B cell (primary cell): ENCODE measurements around the gene COL4A1. TPM values are rescaled to one million over a fixed set of nuclear protein-coding genes. Genes with fewer than 3 reads are reported as not detected.

Experiments used
- ATAC-seq: fragments of 200-7000 bp; cut with Tn5 transposase; one replicate; pipeline ENCODE4 v1.10.0; 2021; ENCODE audit warnings: low read depth, mild to moderate bottlenecking, moderate number of reproducible peaks, moderate library complexity
- CTCF ChIA-PET: fragments of 350-600 bp; sonication (Branson Sonifier 250); formaldehyde crosslinking; loops from one replicate; lab custom pipeline; 2021; ENCODE audit warnings: antibody characterized with exemption, inconsistent platforms; lab: Charles Lee
- POLR2A ChIA-PET: fragments of 350-600 bp; sonication (Branson Sonifier 250); formaldehyde crosslinking; loops from one replicate; lab custom pipeline; 2021; ENCODE audit warnings: antibody characterized with exemption; lab: Charles Lee
- DNase-seq: peaks from one replicate; pipeline ENCODE4 v3.0.0; 2013
- H2AFZ ChIP-seq: 2 replicates; pipeline ENCODE4 v1.6.1; 2012; ENCODE audit warnings: mild to moderate bottlenecking, low read depth, low read length; ENCODE audit not compliant: insufficient read depth, poor library complexity, severe bottlenecking
- H3K27ac ChIP-seq, 2 donors: 1 replicate in 1 of 2; 2 replicates in 1 of 2; pipeline ENCODE4 v1.5.1; 2012 to 2013; ENCODE audit warnings: low read length in 2 of 2, mild to moderate bottlenecking in 2 of 2, moderate library complexity in 1 of 2
- H3K27me3 ChIP-seq, 4 experiments: fragments of 200-600 bp in 1 of 4; sonication (generic) in 1 of 4; replicated peaks in 1 of 4; 1 replicate in 2 of 4; 2 replicates in 2 of 4; pipeline versions ENCODE4 v1.6.1 to v1.7.0; 2013 to 2016; ENCODE audit warnings: low read length in 3 of 4, mild to moderate bottlenecking in 2 of 4, mixed read lengths in 1 of 4, moderate library complexity in 1 of 4; ENCODE audit not compliant: insufficient read depth in 4 of 4, control insufficient read depth in 3 of 4; ENCODE audit errors: control extremely low read depth in 1 of 4
- H3K36me3 ChIP-seq, 2 experiments: replicated peaks in 1 of 2; 1 replicate in 1 of 2; 2 replicates in 1 of 2; pipeline versions ENCODE4 v1.6.1 to v1.7.1; 2013; ENCODE audit warnings: low read length in 1 of 2; ENCODE audit not compliant: insufficient read depth in 2 of 2, control insufficient read depth in 1 of 2; ENCODE audit errors: control extremely low read depth in 1 of 2, extremely low read depth in 1 of 2
- H3K4me1 ChIP-seq, 2 donors: fragments of 200-600 bp in 1 of 2; sonication (generic) in 1 of 2; 1 replicate in 1 of 2; 2 replicates in 1 of 2; pipeline versions ENCODE4 v1.5.1 to v1.6.1; 2013 to 2017; ENCODE audit warnings: low read length in 2 of 2; ENCODE audit not compliant: control insufficient read depth in 2 of 2, insufficient read depth in 2 of 2
- H3K4me2 ChIP-seq: replicated peaks from 2 replicates; pipeline ENCODE3; 2012; ENCODE audit warnings: mild to moderate bottlenecking, low read depth, low read length; ENCODE audit not compliant: poor library complexity, severe bottlenecking
- H3K4me3 ChIP-seq, 5 experiments: fragments of 200-600 bp in 1 of 5; sonication (generic) in 1 of 5; 1 replicate in 3 of 5; 2 replicates in 2 of 5; pipeline versions ENCODE4 v1.5.1 to v1.7.0; 2011 to 2016; ENCODE audit warnings: low read length in 4 of 5, mild to moderate bottlenecking in 4 of 5, low read depth in 2 of 5, control low read depth in 1 of 5, moderate library complexity in 1 of 5; ENCODE audit not compliant: insufficient read depth in 1 of 5; ENCODE audit errors: control extremely low read depth in 1 of 5, extremely low read depth in 1 of 5
- H3K79me2 ChIP-seq: fragments of 200-600 bp; sonication (generic); one replicate; pipeline ENCODE4 v1.6.0; 2016; ENCODE audit warnings: low read length; ENCODE audit not compliant: control insufficient read depth, insufficient read depth
- H3K9ac ChIP-seq: fragments of 200-600 bp; sonication (generic); 2 replicates; pipeline ENCODE4 v1.6.1; 2017; ENCODE audit warnings: mild to moderate bottlenecking, low read length, moderate library complexity
- H3K9me3 ChIP-seq, 3 donors: one replicate each; pipeline versions ENCODE4 v1.6.1 to v1.7.1; 2013; ENCODE audit warnings: low read length in 2 of 3; ENCODE audit not compliant: control insufficient read depth in 2 of 3, insufficient read depth in 1 of 3; ENCODE audit errors: control extremely low read depth in 1 of 3
- H4K20me1 ChIP-seq: 2 replicates; pipeline ENCODE4 v1.6.0; 2012; ENCODE audit warnings: mild to moderate bottlenecking, low read length; ENCODE audit not compliant: insufficient read depth, control insufficient read depth, poor library complexity, severe bottlenecking
- H3K27ac Mint-ChIP-seq: one replicate; pipeline ENCODE4 v1.8.0; 2021; ENCODE audit warnings: mixed read lengths
- H3K27me3 Mint-ChIP-seq: one replicate; pipeline ENCODE4 v1.8.0; 2021; ENCODE audit warnings: mixed read lengths
- H3K4me1 Mint-ChIP-seq: one replicate; pipeline ENCODE4 v1.8.0; 2021; ENCODE audit warnings: mixed read lengths
- H3K4me3 Mint-ChIP-seq: one replicate; pipeline ENCODE4 v1.8.0; 2021; ENCODE audit warnings: mixed read lengths
- H3K9me3 Mint-ChIP-seq: one replicate; pipeline ENCODE4 v1.8.0; 2022; ENCODE audit warnings: mixed read lengths; ENCODE audit not compliant: insufficient read depth
- CTCF ChIP-seq: fragments of 200-600 bp; IDR thresholded peaks from one replicate; pipeline ENCODE4 v1.8.0; 2022; ENCODE audit warnings: antibody characterized with exemption, mild to moderate bottlenecking
- EZH2 ChIP-seq: IDR thresholded peaks from 2 replicates; pipeline ENCODE4 v1.6.1; 2012; ENCODE audit warnings: borderline replicate concordance, low read depth, mild to moderate bottlenecking, moderate library complexity, low read length; ENCODE audit not compliant: insufficient read depth, poor library complexity, severe bottlenecking
- WGBS: methylation state at CpG from one replicate; pipeline ENCODE4 v1.1.5; 2013; ENCODE audit warnings: missing lambda C conversion rate; ENCODE audit not compliant: insufficient coverage; 5-methylcytosine and 5-hydroxymethylcytosine counted together
- intact Hi-C: fragments of 100-400 bp; cut with micrococcal nuclease; formaldehyde crosslinking; loops from one replicate; pipeline ENCODE4 v1.10.0; 2022
- polyA plus RNA-seq: library from polyadenylated mRNA; depleted of rRNA; stranded (reverse); fragments of >200 nt; gene quantifications from 2 replicates; pipeline ENCODE4 v1.2.3, GENCODE V29; 2012
- total RNA-seq, 2 donors: library from RNA; stranded (reverse); fragments of 120-200 nt in 1 of 2; gene quantifications; 1 replicate in 1 of 2; 2 replicates in 1 of 2; pipeline versions ENCODE4 v1.2.3 to v1.2.4, GENCODE V29; 2013 to 2022

COL4A1 gene
- total and polyA plus RNA-seq, 2 donors (not counting 1 experiment from before 2014, with no cell fraction given): not detected

GRCh38 chr13:110301606-110302553 is 5.1 kb downstream of the COL4A1 start:
- ATAC-seq (no peak), DNase-seq (no peak)
- Histone ChIP-seq H3K9ac (no peak overlapping the region), H4K20me1 (no peaks in the 10 kb centered on the region), H3K27me3 (peaks cover 0 to 31% (median 21%) of the 10 kb centered on the region in 4 experiments), H3K36me3 (no peaks in the 10 kb centered on the region), H3K4me2 (no peak overlapping the region), H3K27ac (no peak overlapping the region), H2AFZ (no peak overlapping the region), H3K79me2 (no peaks in the 10 kb centered on the region), H3K4me3 (no peak overlapping the region), H3K4me1 (no peaks in the 10 kb centered on the region), H3K9me3 (peaks cover 0 to 3% (median 0%) of the 10 kb centered on the region in 3 donors)
- H3K4me1 Mint-ChIP-seq: no peaks in the 10 kb centered on the region
- H3K9me3 Mint-ChIP-seq: no peaks in the 10 kb centered on the region
- H3K4me3 Mint-ChIP-seq: no peak overlapping the region
- H3K27me3 Mint-ChIP-seq: peaks cover 60% of the 10 kb centered on the region
- intact Hi-C loops: no loop called here
- TF ChIP-seq CTCF (no peak), EZH2 (no peak)
- POLR2A ChIA-PET: no interaction called here
- H3K27ac Mint-ChIP-seq: no peak overlapping the region
- CTCF ChIA-PET: no interaction called here
- WGBS: 72% methylated on average over 19 of the region's 21 CpGs

GRCh38 chr13:110301083-110301482 is 5.9 kb downstream of the COL4A1 start:
- CTCF ChIA-PET: no interaction called here
- H3K9me3 ChIP-seq: peaks cover 0 to 3% (median 0%) of the 10 kb centered on the region in 3 donors
- no peaks in the 10 kb centered on the region for H3K79me2 ChIP-seq
- POLR2A ChIA-PET: no interaction called here
- no peak overlapping the region for H3K9ac ChIP-seq
- Mint-ChIP-seq H3K27me3 (peaks cover 65% of the 10 kb centered on the region), H3K27ac (no peak overlapping the region), H3K4me1 (no peaks in the 10 kb centered on the region), H3K4me3 (no peak overlapping the region), H3K9me3 (no peaks in the 10 kb centered on the region)
- no peak overlapping the region for H2AFZ ChIP-seq
- TF ChIP-seq CTCF (no peak), EZH2 (no peak)
- WGBS: 100% methylated on average over 1 of the region's 5 CpGs
- H3K4me1 ChIP-seq: no peaks in the 10 kb centered on the region
- no peak overlapping the region for H3K4me3 ChIP-seq
- no peak for DNase-seq
- no peaks in the 10 kb centered on the region for H3K36me3 ChIP-seq
- peaks cover 0 to 32% (median 21%) of the 10 kb centered on the region in 4 experiments for H3K27me3 ChIP-seq
- no peaks in the 10 kb centered on the region for H4K20me1 ChIP-seq
- intact Hi-C loops: no loop called here
- H3K4me2 ChIP-seq: no peak overlapping the region
- ATAC-seq: no peak
- no peak overlapping the region for H3K27ac ChIP-seq
